CD14-positive monocyte (primary cell): ENCODE data around the gene HOXA5. TPM values are rescaled to one million over a fixed set of nuclear protein-coding genes. Genes with fewer than 3 reads are reported as not detected.

Experiments
- DNase-seq, 3 donors: peaks; one replicate each; pipeline ENCODE4 v3.0.0-alpha.2; 2011 to 2022
- H2AFZ ChIP-seq: 2 replicates; pipeline ENCODE4 v1.6.0; 2012; ENCODE audit warnings: mild to moderate bottlenecking, low read depth, low read length, inconsistent platforms; ENCODE audit not compliant: insufficient read depth, poor library complexity, severe bottlenecking
- H3K27ac ChIP-seq, 2 donors: 1 replicate in 1 of 2; 2 replicates in 1 of 2; pipeline ENCODE4 v1.5.1; 2012 to 2013; ENCODE audit warnings: low read length in 2 of 2, control low read depth in 1 of 2, inconsistent platforms in 1 of 2, low read depth in 1 of 2, mild to moderate bottlenecking in 1 of 2
- H3K27me3 ChIP-seq, 2 donors: one replicate each; pipeline versions ENCODE4 v1.6.0 to v1.6.1; 2011 to 2013; ENCODE audit warnings: low read length in 2 of 2; ENCODE audit not compliant: control insufficient read depth in 2 of 2, insufficient read depth in 2 of 2
- H3K36me3 ChIP-seq, 2 donors: replicated peaks in 1 of 2; 1 replicate in 1 of 2; 2 replicates in 1 of 2; pipeline versions ENCODE4 v1.5.1 to v1.6.1; 2012 to 2013; ENCODE audit warnings: low read length in 2 of 2, control low read depth in 1 of 2, inconsistent platforms in 1 of 2, mild to moderate bottlenecking in 1 of 2; ENCODE audit not compliant: insufficient read depth in 2 of 2, control insufficient read depth in 1 of 2
- H3K4me1 ChIP-seq, 2 donors: 1 replicate in 1 of 2; 2 replicates in 1 of 2; pipeline versions ENCODE4 v1.5.1 to v1.6.1; 2012 to 2013; ENCODE audit warnings: low read length in 2 of 2, control low read depth in 1 of 2, inconsistent platforms in 1 of 2, mild to moderate bottlenecking in 1 of 2, moderate library complexity in 1 of 2; ENCODE audit not compliant: insufficient read depth in 2 of 2, control insufficient read depth in 1 of 2
- H3K4me2 ChIP-seq: replicated peaks from 2 replicates; pipeline ENCODE3; 2012; ENCODE audit warnings: low read length, moderate library complexity, mild to moderate bottlenecking; ENCODE audit not compliant: poor library complexity, severe bottlenecking; ENCODE audit errors: extremely low read depth
- H3K4me3 ChIP-seq, 3 experiments: fragments of 200-600 bp in 1 of 3; sonication (generic) in 1 of 3; replicated peaks in 1 of 3; 1 replicate in 2 of 3; 2 replicates in 1 of 3; pipeline ENCODE4 v1.5.1; 2011 to 2013; ENCODE audit warnings: low read length in 3 of 3, mild to moderate bottlenecking in 3 of 3, control low read depth in 2 of 3, low read depth in 2 of 3, inconsistent platforms in 1 of 3, moderate library complexity in 1 of 3
- H3K79me2 ChIP-seq: 2 replicates; pipeline ENCODE4 v1.6.0; 2012; ENCODE audit warnings: mild to moderate bottlenecking, control low read depth, inconsistent platforms, low read length, moderate library complexity; ENCODE audit not compliant: insufficient read depth
- H3K9ac ChIP-seq: 2 replicates; pipeline ENCODE4 v1.6.0; 2017; ENCODE audit warnings: low read length, mild to moderate bottlenecking; ENCODE audit not compliant: insufficient read depth, poor library complexity, severe bottlenecking
- H3K9me3 ChIP-seq, 2 donors: replicated peaks in 1 of 2; 1 replicate in 1 of 2; 2 replicates in 1 of 2; pipeline versions ENCODE4 v1.5.1 to v1.6.1; 2012 to 2013; ENCODE audit warnings: low read length in 2 of 2, control low read depth in 1 of 2; ENCODE audit not compliant: control insufficient read depth in 1 of 2, insufficient read depth in 1 of 2
- H4K20me1 ChIP-seq: 2 replicates; pipeline ENCODE4 v1.6.0; 2012; ENCODE audit warnings: mild to moderate bottlenecking, low read length, control low read depth, moderate library complexity; ENCODE audit not compliant: insufficient read depth
- H3K27ac Mint-ChIP-seq, 7 donors: one replicate each; pipeline ENCODE4 v1.8.0; 2020; ENCODE audit warnings: mild to moderate bottlenecking in 7 of 7, mixed read lengths in 7 of 7, moderate library complexity in 6 of 7, inconsistent platforms in 2 of 7
- H3K27me3 Mint-ChIP-seq, 3 donors: one replicate each; pipeline ENCODE4 v1.8.0; 2021 to 2022; ENCODE audit warnings: low read depth in 3 of 3, mild to moderate bottlenecking in 3 of 3, mixed read lengths in 3 of 3, moderate library complexity in 3 of 3, inconsistent platforms in 1 of 3
- H3K36me3 Mint-ChIP-seq, 2 donors: one replicate each; pipeline ENCODE4 v1.8.0; 2020; ENCODE audit warnings: mixed read lengths in 2 of 2, inconsistent platforms in 1 of 2, mild to moderate bottlenecking in 1 of 2
- H3K4me1 Mint-ChIP-seq: one replicate; pipeline ENCODE4 v1.8.0; 2020; ENCODE audit warnings: mild to moderate bottlenecking, mixed read lengths
- H3K4me3 Mint-ChIP-seq, 2 donors: one replicate each; pipeline ENCODE4 v1.8.0; 2020; ENCODE audit warnings: mild to moderate bottlenecking in 2 of 2, mixed read lengths in 2 of 2, moderate library complexity in 1 of 2
- H3K9me3 Mint-ChIP-seq, 7 donors: one replicate each; pipeline ENCODE4 v1.8.0; 2020 to 2022; ENCODE audit warnings: mixed read lengths in 7 of 7, mild to moderate bottlenecking in 6 of 7, moderate library complexity in 6 of 7, inconsistent platforms in 2 of 7
- CTCF ChIP-seq: fragments of 200-600 bp; IDR thresholded peaks from one replicate; pipeline ENCODE4 v1.8.0; 2022; ENCODE audit warnings: antibody characterized with exemption, mild to moderate bottlenecking
- WGBS: methylation state at CpG from one replicate; pipeline ENCODE4 v1.1.5; 2013; ENCODE audit warnings: missing lambda C conversion rate; ENCODE audit not compliant: insufficient coverage; 5-methylcytosine and 5-hydroxymethylcytosine counted together
- intact Hi-C, 2 donors: fragments of 100-400 bp; cut with micrococcal nuclease; formaldehyde crosslinking; loops; one replicate each; pipeline versions ENCODE4 v1.15.0 to v1.15.1; 2023
- polyA plus RNA-seq, 3 donors: library from polyadenylated mRNA; depleted of rRNA in 1 of 3; unstranded in 2 of 3; stranded (reverse) in 1 of 3; fragments of 300-500 nt in 2 of 3; fragments of >200 nt in 1 of 3; fragmentation: Illumina TruSeq in 2 of 3; gene quantifications; 1 replicate in 2 of 3; 2 replicates in 1 of 3; pipeline ENCODE4 v1.2.3, GENCODE V29; 2012 to 2021

Gene HOXA5
- polyA plus RNA-seq, 3 donors: 0.85 to 3.0 (median 1.8) TPM

GRCh38 chr7:27129729-27130539, 13.5 kb downstream of the HOXA5 start:
- H3K4me3 ChIP-seq: peak overlapping the region in 2 of 3 experiments; percentile 47 to 78
- H3K79me2 ChIP-seq: no peaks in the 10 kb centered on the region
- peaks cover 0 to 9% (median 0%) of the 10 kb centered on the region in 7 donors for H3K9me3 Mint-ChIP-seq
- H3K27ac Mint-ChIP-seq: no peak overlapping the region
- H3K4me3 Mint-ChIP-seq: peak overlapping the region in 1 of 2 donors; percentile 45
- H2AFZ ChIP-seq: peak overlapping the region; percentile 95
- no peak for TF ChIP-seq CTCF
- intact Hi-C loops: no loop called here
- peak overlapping the region; percentile 76 for H3K4me2 ChIP-seq
- no peaks in the 10 kb centered on the region for H3K27me3 ChIP-seq
- DNase-seq: no peak
- peaks cover 0 to 2% of the 10 kb centered on the region in 2 donors for H3K36me3 Mint-ChIP-seq
- H3K9me3 ChIP-seq: no peaks in the 10 kb centered on the region
- peaks cover 18% of the 10 kb centered on the region for H3K4me1 Mint-ChIP-seq
- no peak overlapping the region for H3K9ac ChIP-seq
- WGBS: 54% methylated on average over 66 of the region's 72 CpGs
- no peaks in the 10 kb centered on the region for H3K36me3 ChIP-seq
- H3K27me3 Mint-ChIP-seq: peaks cover 4 to 11% (median 5%) of the 10 kb centered on the region in 3 donors
- H3K27ac ChIP-seq: no peak overlapping the region
- H4K20me1 ChIP-seq: no peaks in the 10 kb centered on the region
- peaks cover 3 to 16% of the 10 kb centered on the region in 2 donors for H3K4me1 ChIP-seq

GRCh38 chr7:27128776-27129728, 14.4 kb downstream of the HOXA5 start:
- Histone ChIP-seq H3K79me2 (no peaks in the 10 kb centered on the region), H3K9ac (no peak overlapping the region), H3K4me2 (no peak overlapping the region), H3K27ac (no peak overlapping the region), H4K20me1 (no peaks in the 10 kb centered on the region), H3K27me3 (no peaks in the 10 kb centered on the region), H3K9me3 (no peaks in the 10 kb centered on the region), H3K4me3 (no peak overlapping the region), H3K4me1 (peaks cover 0 to 8% of the 10 kb centered on the region in 2 donors), H2AFZ (no peak overlapping the region), H3K36me3 (no peaks in the 10 kb centered on the region)
- Mint-ChIP-seq H3K27me3 (peaks cover 4 to 10% (median 5%) of the 10 kb centered on the region in 3 donors), H3K4me3 (peak overlapping the region; percentile 0 to 27), H3K27ac (peak overlapping the region in 1 of 7 donors; percentile 35), H3K36me3 (peaks cover 0 to 2% of the 10 kb centered on the region in 2 donors), H3K4me1 (peaks cover 9% of the 10 kb centered on the region), H3K9me3 (peaks cover 0 to 9% (median 0%) of the 10 kb centered on the region in 7 donors)
- DNase-seq: no peak
- no peak for TF ChIP-seq CTCF
- intact Hi-C loops: no loop called here
- 96% methylated on average over 14 of the region's 28 CpGs for WGBS
